NK-92 (cell line): Measurements from ENCODE around the gene KCNT1.
"Not testable (repeated sequence)": the region's sequence is repeated elsewhere in the genome, so short reads cannot be mapped to it uniquely, and the experiment has no call there.

Source experiments
- DNase-seq: peaks from one replicate; lab custom pipeline; 2025; ENCODE audit not compliant: unreplicated experiment; lab: John Stamatoyannopoulos, UW

The KCNT1 gene

DNA sequence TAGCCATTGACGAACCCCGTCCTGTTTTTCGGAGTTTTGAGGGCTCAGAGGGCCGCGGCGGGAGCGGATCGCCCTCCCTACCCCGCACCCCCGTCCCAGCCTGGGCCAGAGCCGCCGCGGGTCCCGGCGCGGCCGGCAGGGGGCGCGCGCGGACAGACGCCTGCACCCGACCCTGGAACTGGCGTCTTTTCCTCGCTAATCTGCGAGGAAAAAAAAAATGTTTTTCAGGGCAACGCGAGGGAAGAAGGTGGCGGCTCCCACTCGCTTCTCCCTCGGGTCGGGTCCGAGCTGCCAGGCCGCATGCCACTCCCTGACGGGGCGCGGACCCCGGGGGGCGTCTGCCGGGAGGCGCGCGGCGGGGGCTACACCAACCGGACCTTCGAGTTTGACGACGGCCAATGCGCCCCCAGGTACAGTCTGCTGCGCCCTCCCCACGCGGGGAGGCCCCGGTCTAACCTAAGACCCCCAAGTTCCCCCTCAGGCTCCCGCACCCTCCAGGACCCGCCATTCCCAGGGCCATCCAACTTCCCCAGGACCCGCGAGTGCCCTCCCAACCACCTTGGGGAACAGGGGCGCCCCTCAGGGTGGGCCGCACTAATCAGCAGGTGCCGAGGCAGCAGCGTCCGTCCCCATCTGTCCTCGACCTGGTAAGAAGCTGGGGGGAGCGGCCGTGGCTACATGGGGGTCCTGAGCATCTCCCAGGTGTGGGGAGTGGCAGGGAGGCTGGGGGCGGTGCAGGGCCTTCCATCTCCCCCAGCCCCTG lies at the start of gene KCNT1:
Gene KCNT1 (plus strand): TSS at position 227 of the 763 bp plus-strand sequence. CDS start 74 bp downstream, at position 301.
- no peak for DNase-seq

DNA sequence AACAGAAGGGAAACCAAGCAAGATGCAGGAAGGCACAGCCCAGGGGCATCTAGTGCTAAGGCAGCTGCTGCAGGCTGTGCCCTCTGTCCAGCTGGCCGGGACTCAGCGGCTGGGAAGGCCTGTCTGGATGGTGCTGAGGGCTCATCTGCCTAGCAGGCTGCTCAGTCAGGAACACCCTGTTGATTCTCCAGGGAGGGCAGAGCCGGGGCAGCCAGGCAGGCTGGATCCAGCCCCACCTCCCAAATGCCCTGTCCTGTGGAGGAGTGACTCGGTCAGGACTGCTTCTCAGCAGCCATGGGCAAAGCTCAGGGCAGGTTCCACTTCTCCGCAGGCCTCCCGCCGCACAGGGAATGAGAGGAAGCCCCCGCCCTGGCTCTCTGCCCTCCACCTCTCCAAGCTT lies 46.7 kb upstream of the KCNT1 start:
- no peak for DNase-seq

- no peak for DNase-seq
Measured at GRCh38 chr9:135657416-135657815, 44.6 kb upstream of the KCNT1 start.

DNA sequence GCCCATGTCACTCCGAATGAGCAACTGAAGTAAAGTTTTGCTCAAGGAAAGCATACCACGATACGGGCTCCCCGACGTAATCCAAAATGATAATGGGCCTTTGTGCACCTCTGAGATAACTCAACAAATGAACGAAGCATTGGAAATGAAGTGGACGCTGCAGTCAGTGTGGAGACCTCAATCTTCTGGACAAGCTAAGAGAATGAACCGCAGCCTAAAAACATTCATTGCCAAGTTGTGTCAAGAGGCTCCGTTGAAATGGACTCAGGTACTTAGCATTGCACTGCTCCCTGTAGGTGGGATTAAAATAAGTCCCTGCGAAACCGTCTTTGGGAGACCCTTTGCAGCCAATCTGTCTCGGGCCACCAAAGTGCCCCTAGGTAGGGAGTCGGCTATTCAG lies 42.7 kb upstream of the KCNT1 start:
- DNase-seq, result no peak

DNA sequence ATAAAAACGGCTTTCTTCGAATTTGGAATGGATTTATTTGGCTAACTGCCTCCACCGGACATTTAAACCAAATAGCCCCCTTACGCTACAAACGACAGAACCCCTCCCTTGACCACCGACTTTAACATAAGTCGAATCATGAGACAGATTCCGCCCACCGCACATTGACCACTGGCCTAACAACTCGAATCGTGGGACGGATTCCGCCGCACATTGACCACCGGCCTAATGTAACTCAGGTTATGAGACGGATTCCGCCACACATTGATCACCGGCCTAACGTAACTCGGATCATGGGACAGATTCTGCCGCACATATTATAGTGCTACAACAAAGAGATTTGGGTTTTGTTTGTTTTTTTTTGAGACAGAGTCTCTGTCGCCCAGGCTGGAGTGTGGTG lies 41.6 kb upstream of the KCNT1 start:
- no peak for DNase-seq

DNA sequence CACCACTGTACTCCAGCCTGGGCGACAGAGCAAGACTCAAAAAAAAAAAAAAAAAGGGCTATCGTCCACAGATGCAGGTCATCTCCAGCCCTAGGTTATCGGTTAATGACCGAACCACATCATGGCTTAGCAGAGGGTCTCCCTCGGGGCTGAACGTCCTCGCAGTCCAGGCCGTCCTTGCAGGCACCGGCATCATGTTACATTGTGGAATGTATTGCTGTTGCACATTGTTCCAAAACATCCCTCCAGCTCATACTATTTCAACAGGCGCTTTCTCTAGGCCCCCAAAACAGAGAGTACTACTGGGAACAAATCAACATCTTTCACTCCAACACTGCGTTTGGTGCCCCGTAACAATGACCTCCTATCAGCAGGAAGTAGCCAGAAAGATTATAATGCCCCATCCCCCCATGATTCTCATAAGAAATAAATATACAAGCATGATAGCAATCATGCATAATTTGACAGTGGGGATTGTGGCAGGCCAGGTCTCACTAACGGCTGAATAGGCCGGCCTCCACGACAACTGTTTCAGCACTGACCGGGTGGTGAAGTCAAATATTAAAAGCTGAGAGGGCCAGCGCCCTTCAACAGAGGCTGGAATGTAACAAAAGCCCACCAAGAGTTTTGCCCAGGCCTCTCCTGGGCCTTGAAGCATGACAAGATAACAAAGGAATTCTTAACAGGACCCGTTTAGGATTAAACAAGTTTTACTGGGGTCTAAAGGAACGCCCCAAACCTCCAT lies 40.0 kb upstream of the KCNT1 start:
- no peak for DNase-seq

GRCh38 chr9:135662758-135663450 lies 39.1 kb upstream of the KCNT1 start, which contains the start of gene LCN9:
LCN9 (plus strand) TSS chr9:135663309; CDS start chr9:135663322, 13 bp downstream.
- DNase-seq, result no peak

GRCh38 chr9:135663451-135663770 lies 38.6 kb upstream of the KCNT1 start:
- DNase-seq, result no peak

GRCh38 chr9:135663857-135664256 lies 38.1 kb upstream of the KCNT1 start:
- no peak for DNase-seq

- no peak for DNase-seq
Measured at GRCh38 chr9:135664266-135664665, 37.7 kb upstream of the KCNT1 start.

GRCh38 chr9:135664801-135665794 lies 36.9 kb upstream of the KCNT1 start:
- DNase-seq, result no peak

GRCh38 chr9:135665795-135666189 lies 36.2 kb upstream of the KCNT1 start:
- DNase-seq, result no peak

GRCh38 chr9:135666534-135667462 lies 35.2 kb upstream of the KCNT1 start:
- DNase-seq, result no peak

DNA sequence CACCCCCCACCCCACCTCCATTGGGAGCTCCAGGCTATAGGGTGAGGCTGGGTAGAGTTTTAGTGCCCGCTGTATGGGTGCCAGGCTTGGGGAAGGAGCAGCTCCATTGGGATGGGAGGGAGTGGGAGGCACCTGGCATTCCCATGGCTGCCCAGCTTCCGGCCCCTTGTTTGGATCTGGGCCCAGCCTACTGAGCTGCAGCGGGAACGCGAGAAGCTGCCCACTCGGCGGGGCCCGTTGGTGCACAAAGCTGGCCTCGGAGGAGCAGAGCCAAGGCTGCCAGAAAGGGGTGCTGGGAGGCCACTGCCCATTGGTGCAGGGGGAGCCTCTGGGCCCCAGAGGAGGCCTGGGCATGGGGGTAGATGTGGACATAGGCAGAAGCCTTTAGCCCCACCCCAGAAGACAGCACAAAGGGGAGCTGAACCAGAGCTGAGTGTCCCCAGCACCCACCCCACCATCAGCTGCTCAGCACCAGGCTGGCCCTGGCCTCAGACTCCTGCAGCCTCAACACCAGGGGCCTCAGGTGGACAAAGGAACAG lies 34.5 kb upstream of the KCNT1 start:
- DNase-seq, result no peak

DNA sequence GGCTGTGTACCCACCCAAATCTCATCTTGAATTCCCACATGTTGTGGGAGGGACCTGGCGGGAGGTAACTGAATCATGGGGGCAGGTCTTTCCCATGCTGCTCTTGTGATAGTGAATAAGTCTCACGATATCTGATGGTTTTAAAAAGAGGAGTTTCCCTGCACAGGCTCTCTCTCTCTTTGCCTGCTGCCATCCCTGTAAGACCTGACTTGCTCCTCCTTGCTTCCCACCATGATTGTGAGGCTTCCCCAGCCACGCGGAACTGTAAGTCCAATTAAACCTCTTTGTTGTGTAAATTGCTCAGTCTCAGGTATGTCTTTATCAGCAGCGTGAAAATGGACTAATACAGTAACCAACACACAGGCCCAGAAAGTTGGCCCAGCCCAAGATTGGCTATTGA lies 33.0 kb upstream of the KCNT1 start:
- DNase-seq, result not testable (repeated sequence)

- DNase-seq, result no peak
Measured at GRCh38 chr9:135669616-135670285, 32.2 kb upstream of the KCNT1 start.

DNA sequence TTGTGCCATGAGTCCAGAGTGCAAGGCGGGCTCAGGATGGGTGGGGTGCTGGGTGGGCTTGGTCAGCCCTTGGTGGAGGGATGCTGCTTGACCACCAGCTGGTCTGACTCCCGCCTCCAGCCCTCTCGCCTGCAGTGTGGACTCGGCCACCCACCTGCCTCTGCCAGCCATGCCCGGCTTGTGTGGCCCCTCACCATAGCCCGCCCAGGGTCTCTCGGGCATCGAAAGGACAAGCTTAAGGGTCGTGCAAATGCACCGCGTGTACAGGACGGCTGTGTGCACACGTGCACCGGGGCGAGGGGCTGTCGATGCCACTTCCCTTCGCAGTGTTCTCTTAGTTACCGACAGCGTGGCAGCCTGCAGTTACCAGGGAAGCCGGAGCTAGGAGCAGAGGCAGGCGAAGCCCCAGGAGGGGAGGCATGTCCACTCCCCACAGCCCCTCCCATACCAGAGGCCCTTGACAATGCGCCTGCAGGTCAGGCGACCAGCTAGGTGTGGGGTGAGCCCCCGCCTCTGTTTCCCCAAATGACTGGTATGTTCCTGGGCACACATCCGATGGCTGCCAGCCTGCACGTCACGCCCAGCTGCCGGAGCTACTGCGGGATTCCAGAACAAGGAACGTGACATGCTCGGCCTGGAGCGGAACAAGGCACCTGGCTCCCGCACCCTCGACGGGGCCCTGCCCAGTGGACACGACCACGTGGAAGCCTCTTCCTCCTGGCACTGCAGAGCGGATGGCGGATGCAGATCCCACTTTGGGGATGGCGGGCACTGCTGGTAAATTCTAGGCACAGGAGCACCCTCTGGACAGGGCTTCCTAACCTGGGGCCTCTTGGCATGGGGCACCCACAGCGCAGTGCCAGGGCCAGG lies 31.0 kb upstream of the KCNT1 start:
- no peak for DNase-seq

DNA sequence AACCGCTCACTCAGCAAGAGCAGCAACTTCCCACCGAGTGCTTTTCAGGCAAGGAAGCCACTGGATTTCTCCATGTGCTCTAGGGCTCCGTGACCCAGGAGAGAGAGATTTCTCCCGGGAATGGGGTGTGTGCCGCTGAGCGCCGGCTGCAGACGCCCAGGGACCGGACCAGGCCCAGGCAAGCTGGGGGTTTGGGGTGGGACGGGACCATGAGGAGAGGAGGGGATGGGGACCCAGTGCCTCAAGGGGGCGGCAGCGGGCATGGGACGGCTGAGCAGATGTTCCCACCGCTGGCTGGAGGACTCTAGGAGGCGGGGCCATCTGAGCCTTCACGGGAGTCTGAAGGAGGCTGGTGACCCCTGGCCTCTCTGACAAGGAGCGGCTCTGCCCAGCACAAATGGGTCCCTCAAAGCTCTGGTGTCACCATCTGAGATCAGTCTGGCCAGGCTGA lies 30.4 kb upstream of the KCNT1 start:
- DNase-seq, result no peak
